Hepatocyte (in vitro differentiated cells): Measurements from ENCODE around the gene GAREM2. TPM values are rescaled to one million over a fixed set of nuclear protein-coding genes. Genes with fewer than 3 reads are reported as not detected.

Experiments used
- DNase-seq: peaks from one replicate; pipeline ENCODE4 v3.0.0-alpha.2; 2016; ENCODE audit warnings: low spot score
- H2AFZ ChIP-seq: fragments of 200-600 bp; sonication (generic); 2 replicates; pipeline ENCODE4 v1.6.0; 2016; ENCODE audit warnings: antibody characterized with exemption, mild to moderate bottlenecking
- H3K27ac ChIP-seq: fragments of 200-600 bp; sonication (generic); 2 replicates; pipeline ENCODE4 v1.5.1; 2016; ENCODE audit warnings: mild to moderate bottlenecking
- H3K27me3 ChIP-seq: fragments of 200-600 bp; sonication (generic); 2 replicates; pipeline ENCODE4 v1.6.1; 2016
- H3K36me3 ChIP-seq: fragments of 200-600 bp; sonication (generic); replicated peaks from 2 replicates; pipeline ENCODE4 v1.5.1; 2016; ENCODE audit warnings: low read depth; ENCODE audit not compliant: insufficient read depth
- H3K4me1 ChIP-seq: fragments of 200-600 bp; sonication (generic); 2 replicates; pipeline ENCODE4 v1.5.1; 2016; ENCODE audit warnings: mild to moderate bottlenecking, moderate library complexity; ENCODE audit not compliant: insufficient read depth
- H3K4me2 ChIP-seq: fragments of 200-600 bp; sonication (generic); 2 replicates; pipeline ENCODE4 v1.6.0; 2016
- H3K4me3 ChIP-seq: fragments of 200-600 bp; sonication (generic); 2 replicates; pipeline ENCODE4 v1.5.1; 2016; ENCODE audit warnings: mild to moderate bottlenecking
- H3K79me2 ChIP-seq: fragments of 200-600 bp; sonication (generic); 2 replicates; pipeline ENCODE4 v1.6.0; 2017; ENCODE audit warnings: mild to moderate bottlenecking
- H3K9me2 ChIP-seq: fragments of 200-600 bp; sonication (generic); replicated peaks from 2 replicates; pipeline ENCODE4 v1.6.0; 2017; ENCODE audit warnings: mild to moderate bottlenecking; ENCODE audit not compliant: insufficient read depth
- H3K9me3 ChIP-seq: fragments of 200-600 bp; sonication (generic); 2 replicates; pipeline ENCODE4 v1.5.1; 2016; ENCODE audit warnings: low read depth, mild to moderate bottlenecking
- H4K20me1 ChIP-seq: fragments of 200-600 bp; sonication (generic); 2 replicates; pipeline ENCODE4 v1.6.0; 2016; ENCODE audit warnings: mild to moderate bottlenecking; ENCODE audit not compliant: insufficient read depth, poor library complexity, severe bottlenecking
- CTCF ChIP-seq: fragments of 200-600 bp; sonication (generic); IDR thresholded peaks from 2 replicates; pipeline ENCODE4 v1.5.1; 2016; ENCODE audit warnings: antibody characterized with exemption, mild to moderate bottlenecking; ENCODE audit not compliant: poor library complexity
- EZH2 ChIP-seq: fragments of 200-600 bp; sonication (generic); IDR thresholded peaks from 2 replicates; pipeline ENCODE4 v1.6.1; 2016; ENCODE audit warnings: antibody characterized with exemption, mild to moderate bottlenecking, borderline replicate concordance
- EZH2phosphoT487 ChIP-seq: fragments of 200-600 bp; sonication (generic); IDR thresholded peaks from one replicate; pipeline ENCODE4 v1.6.1; 2018; ENCODE audit warnings: antibody characterized with exemption, mild to moderate bottlenecking, low read depth, moderate library complexity; ENCODE audit not compliant: unreplicated experiment, severe bottlenecking
- WGBS: methylation state at CpG from one replicate; pipeline ENCODE4 v1.1.6; 2016; ENCODE audit warnings: low lambda C conversion rate; ENCODE audit errors: missing lambda C conversion rate; 5-methylcytosine and 5-hydroxymethylcytosine counted together
- polyA plus RNA-seq: library from polyadenylated mRNA; unstranded; fragments of >200 nt; fragmentation: Nextera tagmentation; extraction: Ambion mirVana; gene quantifications from 2 replicates; pipeline ENCODE4 v1.2.1, GENCODE V29; 2016
- total RNA-seq: library from RNA; depleted of rRNA; stranded (reverse); fragments of >200 nt; gene quantifications from 2 replicates; pipeline ENCODE4 v1.2.3, GENCODE V29; 2014

The GAREM2 gene
- total and polyA plus RNA-seq, 2 experiments from 2014 or later = 4.7 to 5.1 TPM

GRCh38 chr2:26224095-26224494 is 51.2 kb downstream of the GAREM2 start:
- H3K79me2 ChIP-seq = no peaks in the 10 kb centered on the region
- no peaks in the 10 kb centered on the region for H4K20me1 ChIP-seq
- WGBS = 86% methylated on average over 2 of the region's 2 CpGs
- peaks cover 4% of the 10 kb centered on the region for H3K36me3 ChIP-seq
- no peaks in the 10 kb centered on the region for H3K4me1 ChIP-seq
- no peak overlapping the region for H2AFZ ChIP-seq
- H3K4me2 ChIP-seq = no peak overlapping the region
- TF ChIP-seq CTCF (no peak), EZH2phosphoT487 (no peak), EZH2 (no peak)
- H3K4me3 ChIP-seq = no peak overlapping the region
- no peak for DNase-seq
- H3K27me3 ChIP-seq = no peaks in the 10 kb centered on the region
- H3K9me3 ChIP-seq = peaks cover 7% of the 10 kb centered on the region
- no peak overlapping the region for H3K27ac ChIP-seq
- H3K9me2 ChIP-seq = no peaks in the 10 kb centered on the region

DNA sequence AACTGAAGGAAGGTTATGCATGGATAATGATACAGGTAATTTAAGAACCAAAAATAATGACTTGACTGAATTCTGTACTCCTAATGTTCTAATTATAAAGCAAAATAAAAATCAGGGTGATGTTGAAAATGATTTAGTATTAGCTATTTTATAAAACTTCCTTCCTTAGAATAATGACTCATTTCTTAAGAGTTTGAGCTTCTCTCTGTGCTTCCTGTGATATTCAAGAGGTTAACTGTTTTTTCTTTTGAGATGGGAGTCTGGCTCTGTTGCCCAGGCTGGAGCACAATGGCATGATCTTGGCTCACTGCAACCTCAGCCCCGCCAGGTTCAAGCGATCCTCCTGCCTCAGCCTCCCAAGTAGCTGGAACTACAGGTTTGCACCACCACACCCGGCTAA is 56.7 kb downstream of the GAREM2 start:
- H3K4me2 ChIP-seq = no peak overlapping the region
- no peaks in the 10 kb centered on the region for H3K9me2 ChIP-seq
- WGBS = 93% methylated on average over 3 of the region's 3 CpGs
- no peaks in the 10 kb centered on the region for H4K20me1 ChIP-seq
- no peak overlapping the region for H3K4me3 ChIP-seq
- no peaks in the 10 kb centered on the region for H3K36me3 ChIP-seq
- no peaks in the 10 kb centered on the region for H3K4me1 ChIP-seq
- peaks cover 7% of the 10 kb centered on the region for H3K9me3 ChIP-seq
- H3K79me2 ChIP-seq = no peaks in the 10 kb centered on the region
- H3K27ac ChIP-seq = no peak overlapping the region
- H2AFZ ChIP-seq = no peak overlapping the region
- TF ChIP-seq EZH2 (no peak), EZH2phosphoT487 (no peak), CTCF (no peak)
- DNase-seq = no peak
- no peaks in the 10 kb centered on the region for H3K27me3 ChIP-seq

DNA sequence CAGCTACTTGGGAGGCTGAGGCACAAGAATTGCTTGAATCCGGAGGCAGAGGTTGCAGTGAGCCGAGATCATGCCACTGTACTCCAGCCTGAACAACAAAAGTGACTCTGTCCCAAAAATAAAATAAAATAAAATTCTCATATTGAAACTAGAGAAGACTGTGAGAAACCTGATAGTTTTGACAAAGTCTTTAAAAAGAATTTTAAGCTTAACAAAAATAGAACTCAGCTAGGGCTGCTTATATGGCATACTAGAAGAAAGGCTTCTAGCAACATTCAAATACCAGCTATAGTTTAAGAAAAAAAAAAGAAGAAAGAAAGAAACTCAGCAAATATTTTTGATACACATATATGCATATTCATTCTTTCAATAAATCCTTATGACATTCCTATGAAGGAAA is 57.9 kb downstream of the GAREM2 start:
- H3K9me2 ChIP-seq = no peaks in the 10 kb centered on the region
- H3K36me3 ChIP-seq = peaks cover 6% of the 10 kb centered on the region
- no peaks in the 10 kb centered on the region for H4K20me1 ChIP-seq
- H3K4me3 ChIP-seq = no peak overlapping the region
- no peaks in the 10 kb centered on the region for H3K27me3 ChIP-seq
- no peaks in the 10 kb centered on the region for H3K4me1 ChIP-seq
- H3K4me2 ChIP-seq = no peak overlapping the region
- no peak overlapping the region for H2AFZ ChIP-seq
- DNase-seq = no peak
- H3K9me3 ChIP-seq = peaks cover 7% of the 10 kb centered on the region
- H3K79me2 ChIP-seq = no peaks in the 10 kb centered on the region
- H3K27ac ChIP-seq = no peak overlapping the region
- TF ChIP-seq CTCF = no peak
- TF ChIP-seq EZH2 = no peak
- TF ChIP-seq EZH2phosphoT487 = no peak
- 97% methylated on average over 2 of the region's 2 CpGs for WGBS

- peaks cover 29% of the 10 kb centered on the region for H3K79me2 ChIP-seq
- peaks cover 6% of the 10 kb centered on the region for H3K36me3 ChIP-seq
- 94% methylated on average over 9 of the region's 9 CpGs for WGBS
These were observed 62.2 kb downstream of the GAREM2 start for GRCh38 chr2:26235089-26235488.

More at GRCh38 chr2:26235089-26235488, 62.2 kb downstream of the GAREM2 start:
- H3K4me2 ChIP-seq = no peak overlapping the region
- H3K9me3 ChIP-seq = no peaks in the 10 kb centered on the region
- H4K20me1 ChIP-seq = peaks cover 10% of the 10 kb centered on the region
- no peaks in the 10 kb centered on the region for H3K27me3 ChIP-seq
- no peak for DNase-seq
- H3K4me1 ChIP-seq = no peaks in the 10 kb centered on the region
- no peak overlapping the region for H3K4me3 ChIP-seq
- no peak overlapping the region for H3K27ac ChIP-seq
- TF ChIP-seq EZH2 (no peak), CTCF (peak; percentile 23), EZH2phosphoT487 (no peak)
- H2AFZ ChIP-seq = no peak overlapping the region
- no peaks in the 10 kb centered on the region for H3K9me2 ChIP-seq
